Measurements from ENCODE around the gene PRDM4.
A peak's percentile ranks its signal among the peaks of the same experiment; 100 is the strongest.
"Not testable (repeated sequence)": the region's sequence is repeated elsewhere in the genome, so short reads cannot be mapped to it uniquely, and the experiment has no call there.

Gene PRDM4

GRCh38 chr12:107774349-107775029 is 13.6 kb upstream of the PRDM4 start, which contains the start of gene ASCL4:
Gene ASCL4, plus strand, starts transcription at chr12:107774704. Its CDS starts 515 bp downstream, at chr12:107775219.
- peak; percentile 14 for DNase-seq

GRCh38 chr12:107767466-107767865 is 6.5 kb upstream of the PRDM4 start:
- no peak for DNase-seq

- DNase-seq = no peak
These were observed 4.4 kb upstream of the PRDM4 start for GRCh38 chr12:107765316-107765715.

GRCh38 chr12:107764626-107765025 is 3.7 kb upstream of the PRDM4 start:
- DNase-seq = no peak

- no peak for DNase-seq
These were observed 1.9 kb upstream of the PRDM4 start for GRCh38 chr12:107762874-107763273.

- no peak for DNase-seq
These were observed 566 bp upstream of the PRDM4 start for GRCh38 chr12:107761502-107761904.

- peak; percentile 66 for DNase-seq
These were observed 629 bp downstream of the PRDM4 start for GRCh38 chr12:107760207-107760808.

GRCh38 chr12:107759410-107759809 is 1.5 kb downstream of the PRDM4 start:
- peak; percentile 66 for DNase-seq

GRCh38 chr12:107749083-107749482 is 11.9 kb downstream of the PRDM4 start:
- DNase-seq = no peak

GRCh38 chr12:107748472-107748871 is 12.5 kb downstream of the PRDM4 start:
- DNase-seq = no peak

GRCh38 chr12:107736914-107737313 is 24.0 kb downstream of the PRDM4 start:
- DNase-seq = no peak

- DNase-seq = no peak
These were observed 25.2 kb downstream of the PRDM4 start for GRCh38 chr12:107735763-107736162.

- no peak for DNase-seq
These were observed 26.8 kb downstream of the PRDM4 start for GRCh38 chr12:107734139-107734538.

GRCh38 chr12:107732365-107732764 is 28.6 kb downstream of the PRDM4 start:
- no peak for DNase-seq

GRCh38 chr12:107731366-107731765 is 29.6 kb downstream of the PRDM4 start:
- no peak for DNase-seq

GRCh38 chr12:107730618-107731341 is 30.2 kb downstream of the PRDM4 start:
- no peak for DNase-seq

- DNase-seq = not testable (repeated sequence)
These were observed 33.2 kb downstream of the PRDM4 start for GRCh38 chr12:107727742-107728141.

GRCh38 chr12:107727327-107727726 is 33.6 kb downstream of the PRDM4 start:
- DNase-seq = not testable (repeated sequence)

- DNase-seq = no peak
These were observed 42.3 kb downstream of the PRDM4 start for GRCh38 chr12:107718606-107719005.

GRCh38 chr12:107715780-107716179 is 45.2 kb downstream of the PRDM4 start:
- DNase-seq = no peak

- not testable (repeated sequence) for DNase-seq
These were observed 55.4 kb downstream of the PRDM4 start for GRCh38 chr12:107705522-107705921.

GRCh38 chr12:107704041-107704440 is 56.9 kb downstream of the PRDM4 start:
- DNase-seq = no peak

GRCh38 chr12:107702106-107702505 is 58.8 kb downstream of the PRDM4 start:
- DNase-seq = no peak

- not testable (repeated sequence) for DNase-seq
These were observed 65.2 kb downstream of the PRDM4 start for GRCh38 chr12:107695772-107696171.
